ENCODE data around the gene RFX8.
"Not testable (repeated sequence)": the region's sequence is repeated elsewhere in the genome, so short reads cannot be mapped to it uniquely, and the experiment has no call there.

RFX8 gene

DNA sequence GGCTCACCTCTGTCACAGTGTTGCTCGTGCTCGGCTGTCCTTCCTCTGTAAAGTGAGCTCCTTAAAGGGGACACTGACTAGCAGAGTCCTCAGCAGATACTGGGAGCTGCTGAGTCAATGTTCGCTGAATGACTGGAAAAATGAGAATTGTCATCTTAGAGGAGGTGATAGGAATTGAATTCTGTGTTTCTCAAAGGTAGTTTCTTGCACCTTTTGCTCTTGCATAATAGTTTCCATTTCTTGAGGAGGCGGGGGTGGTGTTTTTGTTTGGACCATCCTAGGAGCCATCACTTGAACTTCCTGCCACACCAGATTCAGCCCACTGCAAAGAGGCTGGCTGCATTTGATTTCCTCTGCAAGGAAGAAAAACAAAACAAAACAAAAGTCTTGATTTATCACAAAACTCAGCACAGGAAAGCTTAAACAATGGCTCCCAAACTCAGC is 11.4 kb upstream of the RFX8 start:
- DNase-seq (ENCODE audit: low spot score): no peak

GRCh38 chr2:101485856-101486255 is 10.9 kb upstream of the RFX8 start:
- no peak for DNase-seq (ENCODE audit: low spot score)

DNA sequence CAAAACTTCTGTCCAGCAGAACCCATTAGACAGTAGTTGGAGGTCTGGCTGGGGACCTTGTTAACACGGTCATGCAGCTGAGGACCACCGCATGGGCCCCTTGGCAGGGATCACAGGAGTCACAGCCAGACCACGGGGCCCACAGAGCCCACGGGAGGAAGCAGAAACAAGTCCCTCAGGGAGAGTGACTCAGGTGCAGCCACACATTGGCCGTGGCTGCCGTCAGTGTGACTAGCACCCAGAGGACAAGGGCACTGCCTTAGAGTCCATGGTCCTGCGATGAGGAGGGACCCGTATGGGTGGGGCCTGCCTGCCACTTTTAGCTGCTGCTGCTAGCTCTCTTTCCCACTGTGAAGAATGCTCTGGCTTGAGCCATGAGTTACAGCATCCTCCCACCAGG is 5.9 kb upstream of the RFX8 start:
- no peak for DNase-seq (ENCODE audit: low spot score)

GRCh38 chr2:101479810-101480209 is 4.9 kb upstream of the RFX8 start:
- DNase-seq (ENCODE audit: low spot score): no peak

DNA sequence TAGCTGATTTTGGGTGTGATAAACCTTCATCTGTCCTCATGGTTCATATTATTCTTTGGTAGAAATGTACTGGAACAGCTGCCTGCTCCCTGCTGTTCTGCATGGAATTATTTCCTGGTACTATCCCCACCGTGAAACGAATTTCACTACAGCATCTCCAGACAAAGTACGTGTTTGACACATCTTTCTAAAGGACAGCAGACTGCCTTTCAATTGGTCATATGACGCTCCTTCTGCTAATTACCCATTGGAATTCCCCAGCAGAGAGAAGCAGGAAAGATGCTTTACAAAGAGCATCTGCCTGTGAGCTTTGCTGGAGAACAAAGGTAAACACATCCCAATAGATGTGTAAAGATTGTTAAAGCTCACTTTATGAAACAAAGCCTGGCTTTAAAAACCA is 4.4 kb upstream of the RFX8 start:
- DNase-seq (ENCODE audit: low spot score): no peak

- DNase-seq (ENCODE audit: low spot score): no peak
Measured at GRCh38 chr2:101478181-101479001, 3.5 kb upstream of the RFX8 start.

GRCh38 chr2:101477556-101477955 is 2.6 kb upstream of the RFX8 start:
- DNase-seq (ENCODE audit: low spot score): no peak

DNA sequence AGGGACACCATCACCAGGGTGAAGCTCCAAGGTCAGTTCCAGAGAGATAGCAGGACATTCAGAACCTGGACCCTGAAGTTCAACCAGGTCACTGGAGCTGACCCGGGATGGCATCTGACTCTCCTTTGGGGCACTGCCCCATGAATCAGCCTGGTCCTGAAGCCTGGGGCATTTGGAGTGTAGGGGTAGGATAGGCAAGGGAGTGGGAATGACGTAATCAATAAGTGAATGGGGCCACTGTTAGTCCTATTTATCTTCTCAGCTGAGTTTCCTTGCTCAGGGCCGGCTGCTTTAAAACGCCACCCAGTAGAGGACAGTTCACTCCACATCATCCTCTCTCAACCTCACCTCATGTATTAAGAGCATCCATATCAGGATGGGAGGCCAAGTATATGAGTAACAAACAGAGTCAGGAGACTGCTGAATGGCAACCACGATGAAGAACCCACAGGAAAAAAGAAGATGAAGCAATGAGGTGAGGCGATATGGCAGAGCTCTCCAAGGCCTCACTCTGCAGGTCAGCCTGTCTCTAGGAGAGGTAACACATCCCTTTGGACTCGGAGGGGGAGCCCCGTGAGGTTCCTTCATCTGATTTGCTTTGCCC is 1.8 kb upstream of the RFX8 start:
- no peak for DNase-seq (ENCODE audit: low spot score)

- no peak for DNase-seq (ENCODE audit: low spot score)
Measured at GRCh38 chr2:101473911-101474701, 806 bp downstream of the RFX8 start.

DNA sequence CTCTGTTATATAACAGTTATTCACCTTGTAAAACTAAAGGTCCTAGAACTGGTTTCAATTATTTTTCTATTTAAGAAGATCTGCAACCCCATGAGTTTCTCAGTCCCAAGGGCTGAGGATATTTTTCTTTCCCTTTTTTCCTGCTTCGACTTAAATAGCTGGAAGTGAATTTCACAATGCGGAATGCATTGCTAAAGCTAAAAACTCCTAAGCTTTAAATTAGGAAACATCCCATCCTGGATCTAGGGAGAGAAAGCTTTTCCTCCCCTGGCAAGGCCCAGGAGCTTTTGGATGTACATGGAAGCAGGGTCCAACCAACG is 1.4 kb downstream of the RFX8 start:
- no peak for DNase-seq (ENCODE audit: low spot score)

DNA sequence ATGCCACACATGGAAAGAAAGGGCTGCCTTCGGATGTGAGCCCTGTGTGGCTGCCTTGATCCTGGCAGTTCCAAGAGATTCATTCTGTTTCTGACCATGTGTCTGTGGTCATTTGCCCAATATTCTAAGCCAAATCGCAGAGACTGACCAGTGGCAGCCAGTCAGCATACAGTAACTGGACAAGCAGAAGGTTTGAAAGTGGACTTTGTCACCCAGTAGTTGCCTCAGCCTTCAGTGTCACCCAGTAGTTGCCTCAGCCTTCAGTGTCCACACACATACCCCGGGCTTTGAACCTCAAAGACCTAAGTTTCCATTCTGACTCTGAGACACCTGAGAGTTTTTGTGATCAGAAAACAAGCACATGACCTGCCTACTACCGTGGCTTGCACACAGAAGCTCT is 5.0 kb downstream of the RFX8 start:
- peak; percentile 24 for DNase-seq (ENCODE audit: low spot score)

DNA sequence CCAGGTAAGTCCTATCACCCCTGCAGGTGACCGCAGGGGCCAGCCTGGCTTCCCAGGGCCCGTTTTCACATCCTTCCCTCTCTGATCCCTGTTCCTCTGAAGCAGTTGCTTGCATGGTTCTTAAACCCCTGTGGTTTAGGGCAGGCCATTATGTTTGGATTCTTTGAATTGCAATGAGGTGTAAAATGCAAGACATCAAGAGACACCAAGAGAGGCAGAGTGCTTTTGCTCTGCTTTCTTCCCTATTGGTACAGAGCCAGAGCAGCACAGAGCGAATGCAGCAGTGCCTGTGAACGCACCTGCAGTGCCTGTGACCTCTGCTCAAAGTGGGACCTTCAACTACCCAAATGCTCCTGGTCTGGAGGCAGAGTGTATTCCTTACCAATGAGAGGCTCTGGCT is 7.6 kb downstream of the RFX8 start:
- DNase-seq (ENCODE audit: low spot score): no peak

GRCh38 chr2:101466426-101466825 is 8.5 kb downstream of the RFX8 start:
- DNase-seq (ENCODE audit: low spot score): no peak

DNA sequence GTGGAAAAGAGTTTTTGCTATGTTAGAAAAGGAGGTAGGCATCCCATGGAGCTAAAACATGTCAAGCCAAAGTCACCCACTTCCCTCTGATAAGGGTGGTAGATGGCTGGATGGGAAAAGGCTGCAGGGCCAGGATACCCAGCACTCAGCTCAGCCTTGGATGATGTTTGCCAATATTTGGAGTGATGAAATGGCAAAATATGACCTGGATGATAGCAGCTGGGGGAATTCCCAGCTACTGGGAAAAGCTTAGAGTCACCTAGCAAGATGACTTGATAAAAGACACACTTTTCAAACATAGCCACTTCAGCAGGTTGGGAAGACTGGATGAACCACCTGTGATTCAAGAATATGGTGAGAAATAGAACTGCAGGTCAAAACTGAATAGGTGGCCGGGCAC is 10.1 kb downstream of the RFX8 start:
- DNase-seq (ENCODE audit: low spot score): no peak

DNA sequence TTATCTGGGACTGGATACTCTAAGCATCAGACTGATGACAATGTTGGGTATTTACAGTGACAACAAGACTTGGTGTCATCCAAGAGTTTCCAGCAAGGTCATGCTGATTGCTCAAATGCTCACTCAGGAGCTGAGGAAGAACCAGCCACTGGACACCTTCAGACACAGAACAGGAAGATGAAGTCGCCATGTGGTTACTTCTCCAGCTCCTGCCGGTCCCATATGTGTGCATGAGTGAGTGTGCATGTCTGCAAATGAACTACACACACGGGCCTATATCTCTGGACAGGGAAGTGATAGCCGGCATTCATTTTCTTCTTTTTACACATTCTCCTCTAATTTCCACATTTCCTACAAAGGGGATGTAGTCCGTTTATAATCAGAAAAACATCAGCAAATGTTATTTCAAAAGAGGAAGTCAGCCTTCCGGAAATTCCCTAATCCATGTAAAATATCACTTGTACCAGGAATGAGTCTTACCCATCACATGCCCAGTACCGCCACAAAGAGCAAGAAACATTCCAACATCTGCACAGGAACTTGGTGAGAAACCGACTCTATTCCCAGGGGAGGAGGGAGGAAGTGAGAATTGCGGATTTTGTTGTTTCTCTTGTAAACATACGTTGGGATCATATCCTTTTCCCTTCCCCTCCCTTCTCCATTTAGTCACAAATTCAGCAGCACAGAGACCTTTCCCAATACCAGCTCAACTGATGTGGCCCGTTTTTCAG is 10.8 kb downstream of the RFX8 start:
- DNase-seq (ENCODE audit: low spot score): no peak

DNA sequence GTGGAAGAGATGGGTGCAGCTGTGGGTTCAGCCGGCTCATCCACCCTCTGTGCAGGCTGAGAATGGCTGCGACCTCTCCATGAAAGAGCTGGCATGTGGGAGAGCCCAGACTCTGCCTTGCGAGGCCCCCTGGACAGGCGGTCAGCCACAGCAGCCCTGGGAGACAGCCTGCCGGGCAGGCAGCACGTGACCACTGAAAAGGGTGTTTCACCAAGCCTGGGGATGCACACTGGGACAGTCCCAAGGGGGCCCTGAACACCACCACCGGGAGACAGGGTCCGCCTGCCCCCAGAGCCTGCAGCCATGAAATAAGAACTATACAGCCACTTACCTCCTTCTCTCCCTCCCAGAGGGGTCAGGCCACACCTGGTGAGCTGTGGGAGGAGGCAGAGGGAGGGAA is 11.5 kb downstream of the RFX8 start:
- DNase-seq (ENCODE audit: low spot score): no peak

DNA sequence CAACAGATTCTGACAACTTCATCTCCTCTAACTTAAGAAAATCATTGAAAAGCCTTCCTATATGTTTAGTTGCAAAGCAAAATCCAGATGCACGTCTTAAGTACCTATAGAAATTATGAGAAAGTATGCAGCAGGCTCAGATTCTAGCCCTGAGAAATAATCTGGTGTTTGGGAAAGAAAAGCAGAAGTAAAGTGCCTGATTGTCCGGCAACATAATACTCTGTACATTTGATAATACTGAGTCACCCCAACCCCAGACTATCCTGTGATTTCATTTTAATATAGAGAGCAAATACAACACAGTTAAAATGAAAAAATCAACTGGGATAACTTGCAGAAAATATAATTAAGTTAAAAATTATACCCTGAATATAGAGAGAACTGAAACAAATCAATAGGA is 13.5 kb downstream of the RFX8 start:
- no peak for DNase-seq (ENCODE audit: low spot score)

DNA sequence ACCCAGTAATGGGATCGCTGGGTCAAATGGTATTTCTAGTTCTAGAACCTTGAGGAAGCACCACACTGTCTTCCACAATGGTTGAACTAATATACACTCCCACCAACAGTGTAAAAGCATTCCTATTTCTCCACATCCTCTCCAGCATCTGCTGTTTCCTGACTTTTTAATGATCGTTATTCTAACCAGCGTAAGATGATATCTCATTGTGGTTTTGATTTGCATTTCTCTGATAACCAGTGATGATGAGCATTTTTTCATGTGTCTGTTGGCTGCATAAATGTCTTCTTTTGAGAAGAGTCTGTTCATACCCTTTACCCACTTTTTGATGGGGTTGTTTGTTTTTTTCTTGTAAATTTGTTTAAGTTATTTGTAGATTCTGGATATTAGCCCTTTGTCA is 20.5 kb downstream of the RFX8 start:
- DNase-seq (ENCODE audit: low spot score): not testable (repeated sequence)

DNA sequence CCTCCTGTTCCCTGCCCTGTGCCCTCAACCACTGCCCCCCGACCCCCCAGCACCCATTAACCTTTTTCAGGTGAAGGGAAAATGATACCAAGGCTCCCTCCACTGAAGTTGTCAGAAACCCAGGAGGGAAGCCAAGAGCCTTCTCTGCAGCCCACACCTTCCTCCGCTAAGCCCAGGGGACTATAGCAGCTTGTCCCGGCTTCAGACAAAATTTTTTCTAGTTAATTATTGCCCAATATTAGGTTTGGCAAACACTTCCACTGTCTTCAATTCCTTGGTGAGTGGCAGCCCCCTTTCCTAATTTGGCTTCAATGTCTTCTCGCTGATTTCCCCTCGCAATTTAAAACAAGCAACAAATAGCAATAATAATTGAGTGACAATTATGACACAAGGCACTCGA is 23.9 kb downstream of the RFX8 start:
- no peak for DNase-seq (ENCODE audit: low spot score)

DNA sequence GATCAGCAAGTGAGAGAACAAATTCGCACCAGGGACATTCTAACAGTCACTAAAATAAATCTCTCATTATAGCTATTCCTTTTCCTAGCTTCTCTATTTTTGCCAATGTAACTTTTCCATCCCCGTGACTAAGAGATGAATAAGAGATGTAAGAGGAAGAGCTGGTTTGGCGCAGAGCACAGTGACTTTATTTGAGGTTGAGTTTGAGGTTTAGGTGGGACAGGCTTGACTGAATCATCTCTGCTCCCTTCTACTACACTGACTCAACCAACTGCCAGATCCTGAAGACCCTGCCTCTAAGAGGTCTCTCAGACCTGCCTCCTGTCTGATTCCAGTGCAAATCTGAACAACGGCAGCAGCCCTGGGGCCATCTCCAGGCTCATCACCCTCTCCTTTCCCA is 28.0 kb downstream of the RFX8 start:
- no peak for DNase-seq (ENCODE audit: low spot score)

DNA sequence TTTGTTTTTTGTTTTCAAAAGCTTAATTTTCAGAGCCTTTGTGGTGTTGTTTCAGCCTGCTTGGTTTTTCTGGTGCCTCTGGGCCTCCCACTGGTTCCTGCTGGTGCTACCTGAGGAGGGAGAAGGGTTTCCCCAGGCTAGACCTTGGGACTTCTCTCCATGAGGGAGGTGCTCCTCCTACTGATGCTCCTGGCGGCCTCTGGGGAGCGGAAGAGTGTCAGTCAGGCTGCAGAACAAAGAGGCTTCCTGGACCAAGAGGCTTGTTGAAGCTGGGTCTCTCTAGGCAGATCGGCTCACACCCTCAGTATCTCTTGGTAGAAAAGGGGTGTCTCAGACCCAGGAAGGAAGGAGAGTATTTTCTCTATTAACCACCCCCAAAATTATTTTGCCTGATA is 32.2 kb downstream of the RFX8 start:
- no peak for DNase-seq (ENCODE audit: low spot score)

DNA sequence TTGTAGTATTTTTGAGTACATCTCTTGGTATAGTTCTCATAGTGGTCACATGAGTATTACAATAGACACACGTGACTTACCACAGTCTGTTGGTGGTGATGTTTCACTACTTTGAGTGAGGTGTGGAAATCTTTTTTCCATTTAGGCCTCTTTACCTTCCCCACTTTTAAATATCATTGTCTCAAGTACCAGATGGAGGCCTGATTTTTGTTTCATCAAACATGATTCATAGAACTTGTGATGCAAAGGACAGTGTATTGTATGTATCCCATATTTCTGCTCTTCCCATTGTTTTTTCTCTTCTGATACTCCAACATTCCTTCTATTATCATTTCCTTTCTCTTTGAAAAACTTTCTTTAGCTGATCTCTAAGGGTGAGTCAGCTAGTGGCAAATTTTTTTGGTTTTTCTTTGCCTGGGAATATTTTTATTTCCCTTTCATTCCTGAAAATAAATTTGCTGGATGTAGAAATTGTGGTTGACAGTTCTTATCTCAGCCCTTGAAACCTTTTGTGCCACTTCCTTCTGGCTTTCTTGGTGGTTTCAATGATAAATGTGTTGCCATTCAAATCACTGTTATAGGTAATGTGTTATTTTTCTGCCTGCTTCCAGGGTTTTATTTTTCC is 32.8 kb downstream of the RFX8 start:
- no peak for DNase-seq (ENCODE audit: low spot score)
